ENCODE measurements around the gene FCN1.

- TF ChIP-seq CTCF (IDR thresholded peaks at IDR 0.05), result no peak
- no peak for TF ChIP-seq EZH2 (IDR thresholded peaks at IDR 0.05)
- no peak for TF ChIP-seq EZH2phosphoT487 (IDR thresholded peaks at IDR 0.05)
Measured at GRCh38 chr9:134962065-134962972, 44.6 kb upstream of the FCN1 start.
